PC-9 (cell line): ENCODE data around the gene BPIFB2. TPM values are rescaled to one million over a fixed set of nuclear protein-coding genes. Genes with fewer than 3 reads are reported as not detected.

ENCODE experiments used
- BruUV-seq: library from RNA; stranded (reverse); fragments of 400-500 nt; replicated peaks from 2 replicates; lab custom pipeline; 2021; lab: Mats Ljungman, UMichigan
- CTCF ChIA-PET: fragments of 300-600 bp; sonication (Branson Sonifier 250); formaldehyde crosslinking; loops from one replicate; lab custom pipeline; 2022; ENCODE audit warnings: antibody characterized with exemption; lab: Charles Lee
- POLR2A ChIA-PET: fragments of 300-600 bp; sonication (Branson Sonifier 250); formaldehyde crosslinking; loops from one replicate; lab custom pipeline; 2022; ENCODE audit warnings: antibody characterized with exemption; ENCODE audit not compliant: unreplicated experiment; lab: Charles Lee
- DNase-seq, 2 experiments: peaks; one replicate each; pipeline versions ENCODE4 v3.0.0 to v3.0.0-alpha.2; 2015 to 2022; ENCODE audit warnings: mixed read lengths in 1 of 2
- H2AFZ ChIP-seq: fragments of 200-600 bp; sonication (generic); 2 replicates; pipeline ENCODE4 v1.8.1; 2017; ENCODE audit warnings: antibody characterized with exemption
- H3F3A ChIP-seq: fragments of 200-600 bp; sonication (generic); 2 replicates; pipeline ENCODE4 v1.8.1; 2017; ENCODE audit warnings: antibody characterized with exemption, mild to moderate bottlenecking, low read depth; ENCODE audit not compliant: insufficient read depth
- H3K27ac ChIP-seq: fragments of 200-600 bp; sonication (generic); 2 replicates; pipeline ENCODE4 v1.6.1; 2016; ENCODE audit warnings: mixed run types
- H3K27me3 ChIP-seq: fragments of 200-600 bp; sonication (generic); 2 replicates; pipeline ENCODE4 v1.6.1; 2016; ENCODE audit warnings: low read depth, mixed run types; ENCODE audit not compliant: insufficient read depth
- H3K36me3 ChIP-seq: fragments of 200-600 bp; sonication (generic); 2 replicates; pipeline ENCODE4 v1.6.1; 2016; ENCODE audit warnings: low read depth, mixed run types
- H3K4me1 ChIP-seq: fragments of 200-600 bp; sonication (generic); replicated peaks from 2 replicates; pipeline ENCODE4 v1.6.1; 2016; ENCODE audit warnings: mixed run types; ENCODE audit not compliant: insufficient read depth
- H3K4me2 ChIP-seq: fragments of 200-600 bp; sonication (generic); 2 replicates; pipeline ENCODE4 v1.6.1; 2017; ENCODE audit warnings: mixed run types
- H3K4me3 ChIP-seq: fragments of 200-600 bp; sonication (generic); 2 replicates; pipeline ENCODE4 v1.6.1; 2016; ENCODE audit warnings: mixed run types
- H3K79me2 ChIP-seq: fragments of 200-600 bp; sonication (generic); 2 replicates; pipeline ENCODE4 v1.6.1; 2017; ENCODE audit warnings: low read depth, mixed run types
- H3K9me2 ChIP-seq: fragments of 200-600 bp; sonication (generic); 2 replicates; pipeline ENCODE4 v1.8.1; 2017; ENCODE audit warnings: mild to moderate bottlenecking; ENCODE audit not compliant: insufficient read depth
- H3K9me3 ChIP-seq: fragments of 200-600 bp; sonication (generic); 2 replicates; pipeline ENCODE4 v1.8.1; 2016; ENCODE audit warnings: low read depth; ENCODE audit not compliant: insufficient read depth
- H4K20me1 ChIP-seq: fragments of 200-600 bp; sonication (generic); 2 replicates; pipeline ENCODE4 v1.8.1; 2017; ENCODE audit not compliant: insufficient read depth
- EZH2 ChIP-seq: fragments of 200-600 bp; sonication (generic); IDR thresholded peaks from 2 replicates; pipeline ENCODE4 v1.8.0; 2017; ENCODE audit warnings: antibody characterized with exemption, low read depth
- intact Hi-C: fragments of 100-400 bp; cut with micrococcal nuclease; formaldehyde crosslinking; loops from one replicate; pipeline ENCODE4 v1.10.0; 2022; ENCODE audit not compliant: unreplicated experiment
- total RNA-seq: library from RNA; stranded (reverse); gene quantifications from 2 replicates; pipeline ENCODE4 v1.2.3, GENCODE V29; 2021
- TF ChIP-seq, protein P1 (sequence below): fragments of 200-600 bp; sonication (generic); conservative IDR thresholded peaks from 2 replicates; pipeline ENCODE4 v1.6.1; 2017; ENCODE audit warnings: mixed run types, antibody characterized with exemption, mild to moderate bottlenecking, moderate library complexity

BPIFB2 gene
- total RNA-seq, 1 experiment from 2014 or later, result not detected

DNA sequence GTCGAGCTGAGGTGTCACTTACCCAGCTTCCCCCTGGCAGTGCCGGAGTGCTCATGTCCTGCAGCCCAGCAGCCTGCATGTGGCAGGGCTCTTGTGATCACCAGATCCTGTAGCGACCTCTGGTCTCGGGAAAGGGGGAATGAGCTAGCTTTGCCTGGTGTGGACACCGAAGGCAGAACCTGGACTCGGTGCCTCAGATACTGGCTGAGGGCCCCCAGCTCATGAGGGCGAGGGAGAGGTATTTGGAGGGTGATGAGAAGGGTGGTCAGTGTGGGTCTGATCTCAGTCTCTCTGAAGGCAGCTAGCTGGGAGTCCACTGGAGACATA lies 29.5 kb upstream of the BPIFB2 start:
- no peaks in the 10 kb centered on the region for H3K9me2 ChIP-seq
- no TSS peak for BruUV-seq
- H2AFZ ChIP-seq, result no peak overlapping the region
- intact Hi-C loops, result no loop called here
- no peak for DNase-seq
- no peaks in the 10 kb centered on the region for H3F3A ChIP-seq
- H3K9me3 ChIP-seq, result no peaks in the 10 kb centered on the region
- H3K79me2 ChIP-seq, result no peaks in the 10 kb centered on the region
- H3K4me2 ChIP-seq, result no peak overlapping the region
- no peaks in the 10 kb centered on the region for H3K36me3 ChIP-seq
- H3K27ac ChIP-seq, result no peak overlapping the region
- TF ChIP-seq EZH2, result no peak
- peaks cover 74% of the 10 kb centered on the region for H3K27me3 ChIP-seq
- POLR2A ChIA-PET, result no interaction called here
- H4K20me1 ChIP-seq, result no peaks in the 10 kb centered on the region
- H3K4me1 ChIP-seq, result no peaks in the 10 kb centered on the region
- CTCF ChIA-PET, result no interaction called here
- no peak overlapping the region for H3K4me3 ChIP-seq

DNA sequence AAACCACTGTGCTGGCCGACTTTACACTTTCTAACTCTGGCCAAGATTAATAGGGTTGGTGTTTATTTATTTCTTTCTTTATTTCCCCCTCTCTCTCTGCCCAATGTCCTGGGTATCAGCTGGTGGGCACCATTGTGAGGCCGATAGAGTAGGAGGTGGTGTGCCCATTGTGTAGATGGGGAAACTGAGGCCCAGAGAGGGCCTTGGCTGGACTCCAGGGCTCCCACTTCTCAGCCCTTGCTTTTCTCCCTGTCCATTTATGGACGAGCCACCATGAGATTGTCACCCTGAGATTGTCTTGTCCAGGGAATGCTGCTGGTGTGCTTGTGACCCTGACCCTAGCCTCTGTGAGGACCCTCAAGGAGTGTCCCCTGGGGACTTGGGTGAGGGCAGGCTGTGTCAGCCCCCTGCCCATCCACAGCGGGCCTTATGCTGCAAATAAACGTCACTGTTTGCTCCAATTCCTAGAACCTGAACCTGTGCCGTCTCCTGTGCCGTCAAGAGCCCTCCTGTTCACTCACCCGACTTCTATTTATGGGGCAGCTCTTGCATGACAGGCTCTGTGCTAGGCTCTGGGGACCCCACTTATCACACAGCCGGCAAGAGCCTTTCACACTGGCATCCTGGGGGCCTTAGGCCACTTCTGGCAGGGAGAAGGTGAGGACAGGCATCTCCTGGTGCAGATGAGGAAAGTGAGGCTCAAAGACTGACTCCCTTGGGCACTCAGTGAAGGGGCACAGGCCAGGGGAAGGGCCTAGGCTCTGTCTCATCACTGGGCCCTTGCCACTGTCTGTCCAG lies 28.1 kb upstream of the BPIFB2 start:
- no peak for TF ChIP-seq EZH2
- TF ChIP-seq, protein P1, sequence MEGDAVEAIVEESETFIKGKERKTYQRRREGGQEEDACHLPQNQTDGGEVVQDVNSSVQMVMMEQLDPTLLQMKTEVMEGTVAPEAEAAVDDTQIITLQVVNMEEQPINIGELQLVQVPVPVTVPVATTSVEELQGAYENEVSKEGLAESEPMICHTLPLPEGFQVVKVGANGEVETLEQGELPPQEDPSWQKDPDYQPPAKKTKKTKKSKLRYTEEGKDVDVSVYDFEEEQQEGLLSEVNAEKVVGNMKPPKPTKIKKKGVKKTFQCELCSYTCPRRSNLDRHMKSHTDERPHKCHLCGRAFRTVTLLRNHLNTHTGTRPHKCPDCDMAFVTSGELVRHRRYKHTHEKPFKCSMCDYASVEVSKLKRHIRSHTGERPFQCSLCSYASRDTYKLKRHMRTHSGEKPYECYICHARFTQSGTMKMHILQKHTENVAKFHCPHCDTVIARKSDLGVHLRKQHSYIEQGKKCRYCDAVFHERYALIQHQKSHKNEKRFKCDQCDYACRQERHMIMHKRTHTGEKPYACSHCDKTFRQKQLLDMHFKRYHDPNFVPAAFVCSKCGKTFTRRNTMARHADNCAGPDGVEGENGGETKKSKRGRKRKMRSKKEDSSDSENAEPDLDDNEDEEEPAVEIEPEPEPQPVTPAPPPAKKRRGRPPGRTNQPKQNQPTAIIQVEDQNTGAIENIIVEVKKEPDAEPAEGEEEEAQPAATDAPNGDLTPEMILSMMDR, result no peak
- Histone ChIP-seq H3K9me2 (no peaks in the 10 kb centered on the region), H3K27ac (no peak overlapping the region), H3K79me2 (no peaks in the 10 kb centered on the region), H3K4me3 (no peak overlapping the region), H3K9me3 (no peaks in the 10 kb centered on the region), H4K20me1 (no peaks in the 10 kb centered on the region), H3K4me1 (no peaks in the 10 kb centered on the region), H3F3A (no peaks in the 10 kb centered on the region), H2AFZ (no peak overlapping the region), H3K27me3 (peaks cover 74% of the 10 kb centered on the region), H3K4me2 (no peak overlapping the region), H3K36me3 (no peaks in the 10 kb centered on the region)
- no peak for DNase-seq
- POLR2A ChIA-PET, result no interaction called here
- intact Hi-C loops, result no loop called here
- CTCF ChIA-PET, result no interaction called here
- BruUV-seq, result no TSS peak

DNA sequence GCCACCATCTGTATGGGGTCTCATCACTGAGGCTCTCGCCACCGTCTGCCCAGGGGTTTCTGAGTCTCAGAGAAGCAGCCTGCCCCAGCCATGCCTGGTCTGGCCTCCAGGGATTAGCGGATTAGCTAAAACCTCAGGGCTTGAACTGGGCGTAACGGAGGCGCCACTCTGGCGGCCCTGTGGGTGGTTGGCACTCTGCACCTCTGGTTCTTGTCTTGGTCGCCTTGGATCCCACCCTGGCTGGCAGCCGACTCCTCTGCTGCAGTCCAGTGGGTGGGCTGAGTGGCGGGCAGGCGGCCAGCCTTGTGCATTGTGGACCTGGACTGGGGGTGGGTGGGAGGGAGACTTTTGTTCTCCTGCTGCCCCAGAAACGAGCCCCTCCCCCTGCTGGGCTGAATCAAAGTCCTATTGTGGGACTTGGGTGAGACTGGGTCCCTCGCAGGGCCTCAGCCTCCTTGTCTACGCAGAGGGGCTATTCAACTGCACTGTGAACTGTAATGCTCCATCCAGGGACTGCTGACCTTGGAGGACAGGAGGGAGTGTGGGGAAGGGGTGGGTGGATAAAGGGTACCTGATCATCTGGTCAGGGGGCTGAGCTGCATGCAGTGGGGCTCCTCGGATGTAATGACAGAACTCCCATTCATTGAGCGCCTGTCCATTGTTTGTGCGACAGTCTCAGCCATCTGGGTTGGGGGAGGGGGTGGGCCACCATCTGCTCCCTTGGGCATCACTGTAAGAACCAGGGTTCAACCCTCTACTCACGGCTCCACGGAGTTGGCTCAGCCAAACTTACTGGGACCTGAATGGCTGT lies 27.2 kb upstream of the BPIFB2 start:
- DNase-seq, result no peak
- no peaks in the 10 kb centered on the region for H3K9me3 ChIP-seq
- CTCF ChIA-PET, result no interaction called here
- POLR2A ChIA-PET, result no interaction called here
- no peak overlapping the region for H3K4me3 ChIP-seq
- H3F3A ChIP-seq, result no peaks in the 10 kb centered on the region
- H3K4me1 ChIP-seq, result no peaks in the 10 kb centered on the region
- H3K9me2 ChIP-seq, result no peaks in the 10 kb centered on the region
- no peak overlapping the region for H2AFZ ChIP-seq
- H3K27ac ChIP-seq, result no peak overlapping the region
- no peak for TF ChIP-seq EZH2
- no peak overlapping the region for H3K4me2 ChIP-seq
- BruUV-seq, result no TSS peak
- intact Hi-C loops, result no loop called here
- H4K20me1 ChIP-seq, result no peaks in the 10 kb centered on the region
- no peaks in the 10 kb centered on the region for H3K79me2 ChIP-seq
- H3K36me3 ChIP-seq, result no peaks in the 10 kb centered on the region
- peaks cover 81% of the 10 kb centered on the region for H3K27me3 ChIP-seq

DNA sequence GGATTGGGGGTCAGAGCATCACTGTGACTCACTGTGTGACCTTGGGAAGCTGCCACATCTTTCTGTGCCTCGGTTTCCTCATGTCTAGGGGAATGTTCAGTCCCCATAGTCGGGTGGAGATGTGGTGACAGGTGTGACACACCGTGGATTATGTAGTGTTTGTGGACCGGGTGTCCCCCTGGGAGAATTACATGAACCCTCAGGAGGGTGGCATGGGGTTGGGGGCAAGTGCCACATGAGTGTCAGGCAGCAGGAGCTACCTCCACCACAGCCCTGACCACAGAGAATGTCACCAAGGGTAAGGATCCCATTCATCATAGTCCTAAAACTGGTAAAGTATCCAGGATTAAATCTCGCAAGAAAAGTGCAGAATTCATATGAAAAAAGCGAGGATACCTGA lies 26.5 kb upstream of the BPIFB2 start:
- no peak for TF ChIP-seq EZH2
- TF ChIP-seq, protein P1, result no peak
- Histone ChIP-seq H3K4me2 (no peak overlapping the region), H3F3A (no peaks in the 10 kb centered on the region), H3K4me3 (no peak overlapping the region), H3K9me2 (no peaks in the 10 kb centered on the region), H4K20me1 (no peaks in the 10 kb centered on the region), H3K9me3 (no peaks in the 10 kb centered on the region), H3K27ac (no peak overlapping the region), H3K27me3 (peaks cover 83% of the 10 kb centered on the region), H3K4me1 (no peaks in the 10 kb centered on the region), H3K36me3 (no peaks in the 10 kb centered on the region), H3K79me2 (no peaks in the 10 kb centered on the region), H2AFZ (no peak overlapping the region)
- intact Hi-C loops, result no loop called here
- CTCF ChIA-PET, result no interaction called here
- POLR2A ChIA-PET, result no interaction called here
- DNase-seq, result no peak
- BruUV-seq, result no TSS peak
